HL-60 (cell line): ENCODE data around the gene FBLL1.

Experiments
- POLR2AphosphoS5 ChIP-seq: IDR thresholded peaks from 2 replicates; pipeline ENCODE4 v1.6.1; 2012; ENCODE audit warnings: low read depth
- SPI1 ChIP-seq: IDR thresholded peaks from 2 replicates; pipeline ENCODE4 v1.6.1; 2012; ENCODE audit warnings: low read depth, mild to moderate bottlenecking, borderline replicate concordance
- TF ChIP-seq, protein P1 (sequence below): IDR thresholded peaks from one replicate; pipeline ENCODE4 v1.5.1; 2011; ENCODE audit warnings: low read length, control low read depth, inconsistent platforms; ENCODE audit not compliant: insufficient read depth
- TF ChIP-seq, protein P2 (sequence below): IDR thresholded peaks from 2 replicates; pipeline ENCODE4 v1.6.1; 2012; ENCODE audit warnings: low read depth; ENCODE audit not compliant: insufficient replicate concordance

GRCh38 chr5:168575391-168576372 lies 46.6 kb downstream of the FBLL1 start:
- TF ChIP-seq, protein P1, sequence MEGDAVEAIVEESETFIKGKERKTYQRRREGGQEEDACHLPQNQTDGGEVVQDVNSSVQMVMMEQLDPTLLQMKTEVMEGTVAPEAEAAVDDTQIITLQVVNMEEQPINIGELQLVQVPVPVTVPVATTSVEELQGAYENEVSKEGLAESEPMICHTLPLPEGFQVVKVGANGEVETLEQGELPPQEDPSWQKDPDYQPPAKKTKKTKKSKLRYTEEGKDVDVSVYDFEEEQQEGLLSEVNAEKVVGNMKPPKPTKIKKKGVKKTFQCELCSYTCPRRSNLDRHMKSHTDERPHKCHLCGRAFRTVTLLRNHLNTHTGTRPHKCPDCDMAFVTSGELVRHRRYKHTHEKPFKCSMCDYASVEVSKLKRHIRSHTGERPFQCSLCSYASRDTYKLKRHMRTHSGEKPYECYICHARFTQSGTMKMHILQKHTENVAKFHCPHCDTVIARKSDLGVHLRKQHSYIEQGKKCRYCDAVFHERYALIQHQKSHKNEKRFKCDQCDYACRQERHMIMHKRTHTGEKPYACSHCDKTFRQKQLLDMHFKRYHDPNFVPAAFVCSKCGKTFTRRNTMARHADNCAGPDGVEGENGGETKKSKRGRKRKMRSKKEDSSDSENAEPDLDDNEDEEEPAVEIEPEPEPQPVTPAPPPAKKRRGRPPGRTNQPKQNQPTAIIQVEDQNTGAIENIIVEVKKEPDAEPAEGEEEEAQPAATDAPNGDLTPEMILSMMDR: no peak
- TF ChIP-seq POLR2AphosphoS5: no peak
- TF ChIP-seq, protein P2, sequence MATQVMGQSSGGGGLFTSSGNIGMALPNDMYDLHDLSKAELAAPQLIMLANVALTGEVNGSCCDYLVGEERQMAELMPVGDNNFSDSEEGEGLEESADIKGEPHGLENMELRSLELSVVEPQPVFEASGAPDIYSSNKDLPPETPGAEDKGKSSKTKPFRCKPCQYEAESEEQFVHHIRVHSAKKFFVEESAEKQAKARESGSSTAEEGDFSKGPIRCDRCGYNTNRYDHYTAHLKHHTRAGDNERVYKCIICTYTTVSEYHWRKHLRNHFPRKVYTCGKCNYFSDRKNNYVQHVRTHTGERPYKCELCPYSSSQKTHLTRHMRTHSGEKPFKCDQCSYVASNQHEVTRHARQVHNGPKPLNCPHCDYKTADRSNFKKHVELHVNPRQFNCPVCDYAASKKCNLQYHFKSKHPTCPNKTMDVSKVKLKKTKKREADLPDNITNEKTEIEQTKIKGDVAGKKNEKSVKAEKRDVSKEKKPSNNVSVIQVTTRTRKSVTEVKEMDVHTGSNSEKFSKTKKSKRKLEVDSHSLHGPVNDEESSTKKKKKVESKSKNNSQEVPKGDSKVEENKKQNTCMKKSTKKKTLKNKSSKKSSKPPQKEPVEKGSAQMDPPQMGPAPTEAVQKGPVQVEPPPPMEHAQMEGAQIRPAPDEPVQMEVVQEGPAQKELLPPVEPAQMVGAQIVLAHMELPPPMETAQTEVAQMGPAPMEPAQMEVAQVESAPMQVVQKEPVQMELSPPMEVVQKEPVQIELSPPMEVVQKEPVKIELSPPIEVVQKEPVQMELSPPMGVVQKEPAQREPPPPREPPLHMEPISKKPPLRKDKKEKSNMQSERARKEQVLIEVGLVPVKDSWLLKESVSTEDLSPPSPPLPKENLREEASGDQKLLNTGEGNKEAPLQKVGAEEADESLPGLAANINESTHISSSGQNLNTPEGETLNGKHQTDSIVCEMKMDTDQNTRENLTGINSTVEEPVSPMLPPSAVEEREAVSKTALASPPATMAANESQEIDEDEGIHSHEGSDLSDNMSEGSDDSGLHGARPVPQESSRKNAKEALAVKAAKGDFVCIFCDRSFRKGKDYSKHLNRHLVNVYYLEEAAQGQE: no peak
- TF ChIP-seq SPI1: no peak
